H1 (cell line): ENCODE results near the gene RASL10B. TPM values are rescaled to one million over a fixed set of nuclear protein-coding genes. Genes with fewer than 3 reads are reported as not detected.

Experiments
- ASH2L ChIP-seq: fragments of 200-600, 300-600 bp; sonication (generic); IDR thresholded peaks from one replicate; pipeline ENCODE4 v1.7.1; 2017; ENCODE audit warnings: low read length
- BACH1 ChIP-seq: IDR thresholded peaks from 2 replicates; pipeline ENCODE4 v1.6.1; 2012; ENCODE audit warnings: low read length, improper control_type of control experiment
- BCL11A ChIP-seq, 2 experiments: IDR thresholded peaks; one replicate each; pipeline ENCODE4 v1.6.1; 2011; ENCODE audit warnings: low read depth in 2 of 2, low read length in 2 of 2, mild to moderate bottlenecking in 2 of 2
- CTCF ChIP-seq, 3 experiments: IDR thresholded peaks; 1 replicate in 2 of 3; 2 replicates in 1 of 3; pipeline versions ENCODE4 v1.5.1 to v1.6.1; 2011; ENCODE audit warnings: low read length in 3 of 3, mild to moderate bottlenecking in 3 of 3, inconsistent platforms in 2 of 3, low read depth in 1 of 3, moderate library complexity in 1 of 3; ENCODE audit not compliant: insufficient read depth in 1 of 3; ENCODE audit errors: control extremely low read depth in 1 of 3
- HDAC2 ChIP-seq, 2 experiments: fragments of 300-600 bp in 1 of 2; sonication (generic) in 1 of 2; IDR thresholded peaks; 2 replicates each; pipeline ENCODE4 v1.6.1; 2011 to 2012; ENCODE audit warnings: low read depth in 2 of 2, low read length in 2 of 2, mild to moderate bottlenecking in 2 of 2, moderate library complexity in 2 of 2, borderline replicate concordance in 1 of 2, inconsistent platforms in 1 of 2
- SUZ12 ChIP-seq: fragments of 200-600 bp; sonication (generic); IDR thresholded peaks from 2 replicates; pipeline ENCODE4 v1.6.1; 2012; ENCODE audit warnings: mild to moderate bottlenecking, inconsistent platforms, low read length, moderate library complexity, mixed read lengths
- TAF1 ChIP-seq: IDR thresholded peaks from 2 replicates; pipeline ENCODE4 v1.6.1; 2011; ENCODE audit warnings: mild to moderate bottlenecking, low read depth, low read length
- polyA plus RNA-seq, 7 experiments: library from polyadenylated mRNA; depleted of rRNA in 3 of 7; stranded (reverse) in 5 of 7; unstranded in 2 of 7; fragments of >200 nt in 5 of 7; fragments of 200-250 nt in 2 of 7; gene quantifications; 1 replicate in 5 of 7; 2 replicates in 1 of 7; 4 replicates in 1 of 7; pipeline versions ENCODE4 v1.2.1 to v1.2.3, GENCODE V29; 2011 to 2013; ENCODE audit warnings: missing spikeins in 2 of 7, mixed read lengths in 2 of 7
- total RNA-seq: library from RNA; stranded (reverse); fragmentation: NEBNext Ultra II Directional; extraction: Animal tissue kit (Norgen Biotek cat#: 25700); gene quantifications from 2 replicates; pipeline ENCODE4 v1.2.1, GENCODE V29; 2021

RASL10B gene
- total and polyA plus RNA-seq, 2 of the 8 experiments (the other 6 are each of a cell fraction or from before 2014, with no cell fraction given), result 17.5 to 22.8 TPM

GRCh38 chr17:35764123-35764991, 32.9 kb downstream of the RASL10B start (continued):
- TF ChIP-seq BCL11A (IDR thresholded peaks at IDR 0.05; ENCODE audit: low read depth in 2 of 2, low read length in 2 of 2) (no peak), HDAC2 (IDR thresholded peaks at IDR 0.05; ENCODE audit: borderline replicate concordance in 1 of 2, low read depth in 2 of 2, low read length in 2 of 2) (peak in 1 of 2 experiments; percentile 81; a peak in 2 of 4 replicates), CTCF (IDR thresholded peaks at IDR 0.05; ENCODE audit: control extremely low read depth in 1 of 3, insufficient read depth in 1 of 3, low read depth in 1 of 3, low read length in 3 of 3) (peak; percentile 96 to 99 (median 97)), ASH2L (peak; percentile 64), SUZ12 (no peak), TAF1 (peak; percentile 30; the same call in 1 of the 2 replicates), BACH1 (no peak)
